Stomach (tissue), 4 donors: Measurements from ENCODE around the gene ABCB1.

Source experiments
- EP300 ChIP-seq: sonication (generic); formaldehyde crosslinking; IDR thresholded peaks from one replicate; pipeline ENCODE4 v1.6.1; 2017; ENCODE audit warnings: antibody characterized with exemption
- POLR2A ChIP-seq, 4 donors: fragments of 450-650 bp; IDR thresholded peaks; one replicate each; pipeline ENCODE4 v1.6.1; 2016; ENCODE audit warnings: antibody characterized with exemption in 4 of 4, control low read depth in 2 of 4, mild to moderate bottlenecking in 1 of 4, moderate library complexity in 1 of 4
- TF ChIP-seq, protein P1 (sequence below), 7 experiments: fragments of 450-650 bp in 4 of 7; fragments of 200-600 bp in 3 of 7; sonication (generic) in 3 of 7; IDR thresholded peaks; one replicate each; pipeline ENCODE4 v1.5.1; 2016 to 2019; ENCODE audit warnings: antibody characterized with exemption in 7 of 7, control low read depth in 2 of 7, mild to moderate bottlenecking in 1 of 7

- TF ChIP-seq, protein P1, sequence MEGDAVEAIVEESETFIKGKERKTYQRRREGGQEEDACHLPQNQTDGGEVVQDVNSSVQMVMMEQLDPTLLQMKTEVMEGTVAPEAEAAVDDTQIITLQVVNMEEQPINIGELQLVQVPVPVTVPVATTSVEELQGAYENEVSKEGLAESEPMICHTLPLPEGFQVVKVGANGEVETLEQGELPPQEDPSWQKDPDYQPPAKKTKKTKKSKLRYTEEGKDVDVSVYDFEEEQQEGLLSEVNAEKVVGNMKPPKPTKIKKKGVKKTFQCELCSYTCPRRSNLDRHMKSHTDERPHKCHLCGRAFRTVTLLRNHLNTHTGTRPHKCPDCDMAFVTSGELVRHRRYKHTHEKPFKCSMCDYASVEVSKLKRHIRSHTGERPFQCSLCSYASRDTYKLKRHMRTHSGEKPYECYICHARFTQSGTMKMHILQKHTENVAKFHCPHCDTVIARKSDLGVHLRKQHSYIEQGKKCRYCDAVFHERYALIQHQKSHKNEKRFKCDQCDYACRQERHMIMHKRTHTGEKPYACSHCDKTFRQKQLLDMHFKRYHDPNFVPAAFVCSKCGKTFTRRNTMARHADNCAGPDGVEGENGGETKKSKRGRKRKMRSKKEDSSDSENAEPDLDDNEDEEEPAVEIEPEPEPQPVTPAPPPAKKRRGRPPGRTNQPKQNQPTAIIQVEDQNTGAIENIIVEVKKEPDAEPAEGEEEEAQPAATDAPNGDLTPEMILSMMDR (IDR thresholded peaks at IDR 0.05): no peak
- TF ChIP-seq EP300 (no peak), POLR2A (IDR thresholded peaks at IDR 0.05) (no peak)
These were observed 35.2 kb upstream of the ABCB1 start for GRCh38 chr7:87635921-87636320.
